H7 (cell line): ENCODE results near the gene PSAPL1. TPM values are rescaled to one million over a fixed set of nuclear protein-coding genes. Genes with fewer than 3 reads are reported as not detected.
A peak's percentile ranks its signal among the peaks of the same experiment; 100 is the strongest.
"Not testable (repeated sequence)": the region's sequence is repeated elsewhere in the genome, so short reads cannot be mapped to it uniquely, and the experiment has no call there.

ENCODE experiments used
- DNase-seq: peaks from one replicate; pipeline ENCODE4 v3.0.0; 2012
- H3K27me3 ChIP-seq: 2 replicates; pipeline ENCODE4 v1.6.0; 2011; ENCODE audit warnings: mild to moderate bottlenecking, low read length; ENCODE audit not compliant: control insufficient read depth, insufficient read depth
- H3K36me3 ChIP-seq: replicated peaks from 2 replicates; pipeline ENCODE4 v1.5.1; 2011; ENCODE audit warnings: low read length; ENCODE audit not compliant: control insufficient read depth, insufficient read depth
- H3K4me3 ChIP-seq: 2 replicates; pipeline ENCODE4 v1.5.1; 2011; ENCODE audit warnings: low read depth, mild to moderate bottlenecking, control low read depth, low read length, moderate library complexity; ENCODE audit not compliant: insufficient read depth
- total RNA-seq: library from RNA; depleted of rRNA; stranded (reverse); fragments of >200 nt; shearing (Covaris generic); gene quantifications from 2 replicates; pipeline ENCODE4 v1.2.3, GENCODE V29; 2014

Gene PSAPL1
- total RNA-seq, 1 experiment from 2014 or later, result 0.14 TPM

DNA sequence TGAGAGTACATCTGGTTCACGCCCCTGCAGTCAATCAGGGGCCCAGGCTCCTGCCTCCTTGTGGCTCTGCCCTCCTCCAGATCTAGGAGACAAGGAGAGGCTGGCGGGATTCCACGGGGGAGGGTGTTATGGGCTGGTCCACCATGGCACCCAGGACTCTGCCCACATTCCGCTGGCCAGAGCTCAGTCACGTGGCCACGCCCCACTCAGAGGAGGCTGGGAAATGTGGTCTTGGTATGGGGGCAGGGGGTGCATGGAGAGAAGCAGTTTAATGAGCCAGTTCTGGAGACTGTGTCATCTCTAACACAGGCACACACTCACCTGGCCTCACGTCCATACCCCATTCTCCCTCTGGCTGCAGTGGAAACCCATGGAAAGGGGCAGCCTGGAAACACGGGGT, 31.5 kb upstream of the PSAPL1 start:
- Histone ChIP-seq H3K27me3 (no peaks in the 10 kb centered on the region), H3K4me3 (no peak overlapping the region), H3K36me3 (no peaks in the 10 kb centered on the region)
- no peak for DNase-seq

DNA sequence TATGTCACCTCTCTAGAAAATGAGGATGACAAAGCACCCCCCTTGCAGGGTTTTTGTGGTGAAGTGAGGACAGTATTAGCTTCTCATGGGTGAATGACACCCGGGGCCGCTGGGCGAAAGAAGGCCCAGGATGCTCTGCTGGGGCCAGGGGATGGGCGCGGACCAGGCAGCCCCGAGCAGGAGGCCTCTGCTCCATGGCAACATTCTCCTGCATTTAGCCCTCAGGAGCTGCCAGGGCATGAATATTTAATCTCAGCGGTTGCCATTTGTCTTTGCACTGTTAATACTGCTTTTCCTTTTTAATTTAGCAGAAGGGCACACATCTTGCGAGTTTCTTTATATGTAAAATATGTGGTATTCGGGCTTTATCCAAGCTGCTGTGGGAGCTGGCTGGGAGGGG, 30.3 kb upstream of the PSAPL1 start:
- H3K4me3 ChIP-seq, result no peak overlapping the region
- H3K27me3 ChIP-seq, result no peaks in the 10 kb centered on the region
- no peaks in the 10 kb centered on the region for H3K36me3 ChIP-seq
- no peak for DNase-seq

DNA sequence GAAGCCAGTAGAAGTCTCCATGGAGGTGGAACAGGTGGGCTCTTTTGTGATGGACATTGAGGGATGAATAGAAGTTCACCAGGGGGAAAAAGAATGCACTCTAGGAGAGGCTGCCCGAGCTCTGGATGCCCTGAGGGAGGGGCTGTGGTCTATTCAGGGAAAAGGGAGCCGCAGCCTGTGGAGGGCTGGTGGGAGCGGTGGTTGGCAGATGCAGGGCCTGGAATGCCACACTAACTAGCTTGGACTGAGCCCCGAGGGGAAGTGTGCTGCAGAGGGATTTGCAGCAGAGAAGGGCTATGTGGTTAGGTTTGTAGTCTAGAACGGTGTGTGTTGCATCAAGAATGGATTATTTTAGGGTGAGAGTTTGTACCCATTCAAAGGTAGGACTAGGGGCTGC, 29.5 kb upstream of the PSAPL1 start:
- Histone ChIP-seq H3K27me3 (no peaks in the 10 kb centered on the region), H3K36me3 (no peaks in the 10 kb centered on the region), H3K4me3 (no peak overlapping the region)
- no peak for DNase-seq

DNA sequence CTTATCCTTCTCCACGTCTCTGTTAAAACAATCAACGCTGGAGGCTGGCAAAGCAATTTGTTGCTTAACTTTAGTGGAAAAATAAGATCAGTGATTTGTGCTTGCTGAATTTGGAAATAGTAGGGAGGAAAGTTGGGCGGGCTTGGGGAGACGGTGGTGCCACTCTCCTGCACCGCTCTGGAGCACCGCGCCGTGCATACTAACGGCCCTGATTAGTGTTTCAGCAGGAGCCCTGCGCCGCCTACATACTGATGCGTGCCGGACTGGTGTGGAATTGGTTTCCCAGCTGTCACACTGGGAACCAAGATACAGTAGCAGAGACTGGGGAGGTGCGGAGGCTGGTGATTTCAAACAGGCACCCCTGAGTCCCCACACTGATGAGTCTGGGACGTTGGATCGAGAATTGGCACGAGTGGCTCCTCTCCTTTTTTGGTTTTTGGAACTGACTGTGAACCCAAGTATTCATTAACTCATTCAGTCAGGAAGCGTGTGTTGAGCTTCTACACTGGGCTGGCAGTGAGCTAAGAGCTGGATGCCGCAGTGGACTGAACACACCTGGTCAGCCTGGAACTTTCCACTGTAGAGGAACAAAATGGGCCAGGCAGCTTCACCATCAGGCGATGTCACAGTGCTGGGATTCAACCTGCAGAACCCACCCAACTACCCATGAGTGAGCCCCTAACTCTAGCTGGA, 29.0 kb upstream of the PSAPL1 start:
- Histone ChIP-seq H3K36me3 (no peaks in the 10 kb centered on the region), H3K4me3 (no peak overlapping the region), H3K27me3 (no peaks in the 10 kb centered on the region)
- DNase-seq, result no peak

DNA sequence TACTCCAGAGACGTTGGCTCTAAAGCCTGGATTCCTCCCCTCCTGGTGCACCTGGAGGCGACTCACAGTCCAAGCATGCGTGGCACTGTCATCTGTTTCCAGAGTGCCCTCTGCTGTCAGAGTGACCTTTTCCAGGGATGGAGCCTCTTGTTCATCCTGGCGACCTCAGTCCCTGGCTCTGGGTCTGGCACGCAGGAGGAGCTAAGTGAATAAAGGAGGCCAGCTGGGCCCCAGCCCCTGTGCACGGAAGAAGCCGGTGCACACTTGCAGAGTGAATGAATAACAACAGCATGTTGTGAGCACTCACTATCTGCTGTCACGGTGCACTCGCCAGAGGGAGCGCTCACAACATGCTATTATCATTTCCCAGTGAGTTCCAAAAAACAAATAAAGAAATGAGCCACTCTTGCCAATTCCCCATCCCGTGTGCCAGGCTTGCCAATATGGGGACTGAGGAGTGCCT, 27.8 kb upstream of the PSAPL1 start:
- no peaks in the 10 kb centered on the region for H3K36me3 ChIP-seq
- DNase-seq, result peak; percentile 81
- no peaks in the 10 kb centered on the region for H3K27me3 ChIP-seq
- H3K4me3 ChIP-seq, result no peak overlapping the region

DNA sequence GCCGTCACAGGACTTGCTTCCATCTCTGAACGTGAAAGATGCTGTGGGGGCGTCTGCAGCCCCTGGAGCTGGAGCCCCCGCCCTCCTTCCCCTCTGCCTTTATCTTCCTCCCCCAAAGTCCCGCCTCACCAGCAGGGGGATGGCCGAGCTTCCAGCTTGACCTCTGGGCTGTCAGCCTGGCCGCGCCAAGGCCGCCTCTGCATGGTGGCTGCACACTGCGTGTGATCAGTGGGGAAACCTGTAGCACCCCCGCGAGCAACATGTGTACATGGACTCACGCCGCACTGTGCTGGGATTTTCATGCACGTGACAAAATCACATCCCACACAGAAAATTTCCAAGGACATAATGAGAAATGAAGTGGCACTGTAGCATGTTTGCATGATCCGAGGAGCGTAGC, 26.5 kb upstream of the PSAPL1 start:
- Histone ChIP-seq H3K27me3 (no peaks in the 10 kb centered on the region), H3K4me3 (no peak overlapping the region), H3K36me3 (no peaks in the 10 kb centered on the region)
- peak; percentile 89 for DNase-seq

DNA sequence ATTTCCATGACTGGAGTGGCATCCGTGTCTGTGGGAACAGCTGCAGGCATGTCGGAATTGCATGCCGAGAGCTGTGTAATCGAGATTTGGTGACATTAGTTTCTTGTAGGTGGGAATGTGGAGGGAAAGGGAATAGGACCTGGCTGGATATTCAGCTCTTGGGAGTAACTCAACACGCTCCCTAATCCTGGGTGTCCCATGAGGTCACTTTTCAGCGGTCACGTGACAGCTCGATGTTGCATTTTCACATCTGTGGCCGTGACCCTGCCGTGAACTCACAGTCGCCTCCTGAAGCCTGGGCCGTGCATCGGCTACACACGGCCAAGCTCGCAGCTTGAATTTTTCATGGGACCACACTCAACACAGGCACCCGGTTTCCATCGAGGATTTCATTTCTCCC, 25.8 kb upstream of the PSAPL1 start:
- Histone ChIP-seq H3K36me3 (no peaks in the 10 kb centered on the region), H3K27me3 (no peaks in the 10 kb centered on the region)
- DNase-seq, result no peak

DNA sequence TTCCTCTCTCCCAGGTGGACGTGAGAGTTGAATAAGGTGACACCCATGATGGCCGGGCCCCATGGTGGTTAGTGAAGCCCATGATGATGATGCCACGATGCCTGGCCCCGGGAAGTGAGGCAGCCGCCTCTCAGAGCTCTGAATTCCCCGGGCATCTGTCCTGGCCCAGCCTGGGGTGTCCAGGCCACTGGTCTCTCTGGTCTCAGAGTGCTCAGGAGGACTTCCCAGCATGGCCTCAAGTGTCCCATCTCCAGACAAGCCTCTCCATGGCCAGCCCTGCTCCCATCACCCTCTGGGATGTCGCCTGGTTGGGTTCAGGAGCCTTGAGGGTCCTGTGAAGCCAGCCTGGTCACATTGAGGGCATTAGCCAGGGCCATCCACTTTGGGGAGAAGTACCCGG, 24.7 kb upstream of the PSAPL1 start:
- Histone ChIP-seq H3K4me3 (no peak overlapping the region), H3K27me3 (no peaks in the 10 kb centered on the region), H3K36me3 (no peaks in the 10 kb centered on the region)
- DNase-seq, result no peak

More for the DNA sequence above, 25.8 kb upstream of the PSAPL1 start:
- no peak overlapping the region for H3K4me3 ChIP-seq

DNA sequence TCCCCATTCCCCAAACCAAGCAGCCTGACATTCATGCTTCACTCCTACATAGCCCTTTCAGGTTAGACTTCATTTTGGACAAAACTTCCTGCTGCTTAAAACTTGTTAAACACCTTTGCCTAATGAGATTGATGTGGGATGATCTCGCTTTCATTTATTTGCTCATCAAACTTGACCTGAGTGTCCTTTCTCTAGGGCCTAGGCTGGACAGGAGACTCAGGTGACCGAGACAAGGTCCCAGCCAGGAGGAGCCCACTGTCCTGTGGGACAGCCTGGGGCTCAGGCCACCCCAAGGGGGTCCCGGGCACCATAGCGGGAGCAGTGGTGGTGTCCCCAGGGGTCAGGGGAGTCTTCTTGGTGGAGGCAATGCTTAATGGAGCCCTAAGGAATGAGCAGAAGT, 23.7 kb upstream of the PSAPL1 start:
- no peaks in the 10 kb centered on the region for H3K27me3 ChIP-seq
- H3K36me3 ChIP-seq, result no peaks in the 10 kb centered on the region
- DNase-seq, result no peak

DNA sequence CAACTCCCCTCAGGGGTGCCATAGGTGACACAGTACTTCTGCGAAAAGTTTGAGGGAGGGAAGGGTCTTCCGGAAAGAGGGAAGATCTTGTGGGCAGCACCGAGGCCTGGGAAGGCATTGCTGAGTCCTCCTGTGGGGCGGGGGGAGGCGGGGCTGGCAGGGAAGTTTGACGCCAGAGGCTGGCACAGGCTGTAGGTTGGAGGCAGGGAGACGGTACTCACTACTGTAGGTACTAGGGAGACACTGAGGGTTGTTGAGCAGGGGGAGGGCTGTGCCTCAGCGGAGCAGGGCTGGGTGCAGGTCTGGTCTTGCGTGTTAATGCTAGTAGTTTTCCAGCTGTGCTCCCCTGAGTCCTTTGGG, 23.3 kb upstream of the PSAPL1 start:
- H3K36me3 ChIP-seq, result no peaks in the 10 kb centered on the region
- DNase-seq, result no peak

More for the DNA sequence above, 23.7 kb upstream of the PSAPL1 start:
- no peak overlapping the region for H3K4me3 ChIP-seq

DNA sequence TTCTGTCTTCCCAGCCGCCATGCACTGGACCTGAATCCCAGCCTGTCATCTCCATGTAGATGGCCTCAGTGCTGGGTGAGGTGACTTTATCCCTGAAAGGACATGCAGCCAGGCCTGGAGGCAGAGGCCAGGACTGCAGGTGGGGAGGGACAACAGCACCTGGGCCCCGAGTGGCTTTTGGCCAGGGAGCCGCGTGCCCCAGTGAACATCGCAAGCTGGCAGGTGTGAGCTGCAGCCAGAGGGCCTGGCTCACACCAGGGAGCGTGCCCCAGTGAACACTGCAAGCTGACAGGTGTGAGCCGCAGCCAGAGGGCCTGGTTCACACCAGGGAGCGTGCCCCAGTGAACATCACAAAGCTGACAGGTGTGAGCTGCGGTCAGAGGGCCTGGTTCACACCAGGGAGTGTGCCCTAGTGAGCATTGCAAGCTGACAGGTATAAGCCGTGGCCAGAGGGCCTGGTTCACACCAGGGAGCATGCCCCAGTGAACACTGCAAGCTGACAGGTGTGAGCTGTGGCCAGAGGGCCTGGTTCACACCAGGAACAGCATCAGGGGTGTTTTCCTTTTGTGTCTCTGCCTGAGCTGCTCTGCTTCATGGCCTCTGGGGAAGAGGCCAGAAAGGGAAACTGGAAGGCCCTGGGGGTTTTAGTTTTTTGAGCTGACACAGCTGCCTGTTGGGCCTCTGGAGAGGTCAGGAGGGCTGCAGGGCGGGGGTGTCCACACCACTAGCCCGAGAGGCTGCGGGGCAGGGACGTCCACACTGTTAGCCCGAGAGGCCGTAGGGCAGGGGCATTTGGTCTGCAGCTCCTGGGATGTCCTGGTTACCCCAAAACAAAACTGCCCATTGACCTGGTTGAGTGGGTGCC, 22.7 kb upstream of the PSAPL1 start:
- DNase-seq, result no peak
- no peaks in the 10 kb centered on the region for H3K36me3 ChIP-seq
- no peaks in the 10 kb centered on the region for H3K27me3 ChIP-seq

More for the DNA sequence above, 23.3 kb upstream of the PSAPL1 start:
- no peaks in the 10 kb centered on the region for H3K27me3 ChIP-seq
- H3K4me3 ChIP-seq, result no peak overlapping the region

DNA sequence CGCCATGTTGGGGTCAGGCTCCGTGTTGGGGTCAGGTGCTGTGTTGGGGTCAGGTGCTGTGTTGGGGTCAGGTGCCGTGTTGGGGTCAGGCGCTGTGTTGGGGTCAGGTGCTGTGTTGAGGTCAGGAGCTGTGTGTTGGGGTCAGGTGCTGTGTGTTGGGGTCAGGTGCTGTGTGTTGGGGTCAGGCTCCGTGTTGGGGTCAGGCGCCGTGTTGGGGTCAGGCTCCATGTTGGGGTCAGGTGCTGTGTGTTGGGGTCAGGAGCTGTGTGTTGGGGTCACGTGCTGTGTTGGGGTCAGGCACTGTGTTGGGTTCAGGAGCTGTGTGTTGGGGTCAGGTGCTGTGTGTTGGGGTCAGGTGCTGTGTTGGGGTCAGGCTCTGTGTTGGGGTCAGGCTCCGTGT, 18.1 kb upstream of the PSAPL1 start:
- DNase-seq, H3K4me3 ChIP-seq, H3K27me3 ChIP-seq: not testable (repeated sequence)

More for the DNA sequence above, 22.7 kb upstream of the PSAPL1 start:
- no peak overlapping the region for H3K4me3 ChIP-seq

DNA sequence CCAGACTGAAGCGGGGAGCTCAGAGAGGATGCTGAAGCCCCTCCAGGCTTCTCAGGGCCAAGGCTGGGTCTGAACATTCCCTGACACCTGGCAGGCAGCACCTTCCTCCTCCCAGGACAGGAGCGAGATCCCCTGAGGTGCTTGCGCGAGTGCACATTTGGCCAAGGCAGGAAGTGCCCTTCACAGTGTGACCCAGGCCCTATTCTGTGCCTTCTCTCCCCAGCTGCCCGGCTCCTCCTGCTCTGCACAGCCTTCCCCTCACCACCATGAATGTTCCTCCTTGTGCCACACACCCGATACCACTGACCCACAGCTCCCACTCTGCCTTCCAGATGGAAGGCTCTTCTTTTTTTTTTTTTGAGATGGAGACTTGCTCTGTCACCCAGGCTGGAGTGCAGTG, 17.1 kb upstream of the PSAPL1 start:
- no peak for DNase-seq
- Histone ChIP-seq H3K36me3 (no peaks in the 10 kb centered on the region), H3K27me3 (no peaks in the 10 kb centered on the region), H3K4me3 (no peak overlapping the region)

More for the DNA sequence above, 18.1 kb upstream of the PSAPL1 start:
- H3K36me3 ChIP-seq, result not testable (repeated sequence)

DNA sequence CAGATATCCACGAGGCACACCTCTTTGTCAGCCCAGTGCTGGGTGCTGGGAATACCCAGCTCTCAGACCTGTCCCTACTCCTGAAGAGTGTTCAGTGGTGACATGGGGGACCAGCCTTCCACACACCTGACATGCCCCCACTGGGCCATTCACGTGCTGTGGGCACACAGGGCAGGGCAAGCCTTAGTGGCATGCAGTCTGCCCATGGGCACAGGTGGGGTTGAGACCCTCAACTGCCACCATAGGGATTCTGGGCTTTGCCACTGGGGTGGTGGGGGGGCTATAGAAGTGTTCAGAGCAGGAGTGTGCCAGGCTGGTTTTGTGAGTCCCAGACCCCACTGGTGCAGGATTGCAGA, 16.7 kb upstream of the PSAPL1 start:
- Histone ChIP-seq H3K4me3 (no peak overlapping the region), H3K36me3 (no peaks in the 10 kb centered on the region), H3K27me3 (no peaks in the 10 kb centered on the region)
- DNase-seq, result no peak

DNA sequence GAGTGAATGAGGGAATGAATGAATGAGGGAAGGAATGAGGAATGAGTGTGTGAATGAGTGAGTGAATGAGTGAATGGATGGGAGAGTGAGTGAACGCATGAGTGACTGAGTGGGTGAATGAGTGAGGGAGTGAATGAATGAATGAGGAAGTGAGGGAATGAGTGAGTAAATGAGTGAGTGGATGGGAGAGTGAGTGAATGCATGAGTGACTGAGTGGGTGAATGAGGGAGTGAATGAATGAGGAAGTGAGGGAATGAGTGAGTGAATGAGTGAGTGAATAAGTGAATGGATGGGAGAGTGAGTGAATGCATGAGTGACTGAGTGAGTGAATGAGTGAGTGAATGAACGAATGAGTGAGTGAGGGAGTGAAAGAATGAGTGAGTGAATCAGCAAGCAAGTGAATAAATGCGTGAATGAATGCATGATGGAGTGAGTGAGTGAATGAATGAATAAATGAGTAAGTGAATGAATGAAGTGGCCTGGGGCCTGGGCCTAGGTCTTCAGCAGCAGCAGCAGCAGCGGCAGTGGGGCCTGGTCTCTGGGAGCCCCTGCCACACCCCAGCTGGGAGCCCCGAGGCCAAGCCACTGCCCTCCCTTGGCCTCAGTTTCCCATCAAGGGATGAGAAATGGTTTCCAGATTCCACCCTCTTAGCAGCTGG, 16.2 kb upstream of the PSAPL1 start:
- DNase-seq, result no peak
- Histone ChIP-seq H3K4me3 (no peak overlapping the region), H3K36me3 (no peaks in the 10 kb centered on the region), H3K27me3 (no peaks in the 10 kb centered on the region)
